GM12891 (cell line): ENCODE data around the gene PAX7.

ENCODE experiments used
- PAX5 ChIP-seq: IDR thresholded peaks from 2 replicates; pipeline ENCODE4 v1.6.1; 2011; ENCODE audit warnings: low read length, moderate library complexity, mild to moderate bottlenecking; ENCODE audit not compliant: insufficient read depth, severe bottlenecking
- POLR2A ChIP-seq: IDR thresholded peaks from 2 replicates; pipeline ENCODE4 v1.6.1; 2011; ENCODE audit warnings: low read depth, low read length, control low read depth
- POLR2AphosphoS5 ChIP-seq: IDR thresholded peaks from 2 replicates; pipeline ENCODE4 v1.6.1; 2011; ENCODE audit warnings: low read depth, low read length, control low read depth
- POU2F2 ChIP-seq: IDR thresholded peaks from 2 replicates; pipeline ENCODE4 v1.6.1; 2011; ENCODE audit warnings: low read depth, mild to moderate bottlenecking, control low read depth, low read length, moderate library complexity
- SPI1 ChIP-seq: IDR thresholded peaks from 2 replicates; pipeline ENCODE4 v1.6.1; 2011; ENCODE audit warnings: low read depth, low read length, control low read depth
- TAF1 ChIP-seq: IDR thresholded peaks from 2 replicates; pipeline ENCODE4 v1.6.1; 2011; ENCODE audit warnings: low read depth, low read length, control low read depth

DNA sequence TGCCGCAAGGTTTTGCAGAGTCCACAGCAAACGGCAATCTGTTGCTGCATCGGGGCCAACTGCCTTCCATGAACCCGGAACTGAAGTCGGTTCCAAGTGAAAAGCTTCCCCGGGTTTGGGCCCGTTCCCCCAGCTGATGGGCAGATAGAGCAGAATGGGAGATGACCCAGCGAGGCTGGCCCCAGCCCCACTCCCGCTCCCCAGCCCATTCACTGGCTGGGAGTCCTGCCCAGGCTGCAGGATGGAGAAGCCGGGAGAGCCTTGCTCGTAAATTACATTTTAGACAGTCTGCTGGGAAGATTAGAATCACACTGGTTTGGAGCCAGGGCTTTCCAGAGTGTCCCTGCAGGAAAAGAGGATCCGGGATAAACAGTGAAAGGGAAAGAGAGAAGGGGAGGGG is 31.6 kb upstream of the PAX7 start:
- TF ChIP-seq POLR2A, result no peak
- no peak for TF ChIP-seq TAF1
- no peak for TF ChIP-seq POLR2AphosphoS5
- no peak for TF ChIP-seq POU2F2
- no peak for TF ChIP-seq PAX5
- TF ChIP-seq SPI1, result no peak
